LNCaP clone FGC (cell line): ENCODE data around the gene FYN.

Source experiments
- DNase-seq: peaks from one replicate; pipeline ENCODE4 v3.0.0-alpha.2; 2011; ENCODE audit warnings: low read depth
- H3K4me3 ChIP-seq: 2 replicates; pipeline ENCODE4 v1.5.1; 2011; ENCODE audit warnings: mild to moderate bottlenecking, low read depth, low read length, control low read depth
- TF ChIP-seq, protein P1 (sequence below): IDR thresholded peaks from 2 replicates; pipeline ENCODE4 v1.5.1; 2012; ENCODE audit warnings: mild to moderate bottlenecking; ENCODE audit not compliant: control insufficient read depth, insufficient read depth; ENCODE audit errors: extremely low read depth

Gene FYN

DNA sequence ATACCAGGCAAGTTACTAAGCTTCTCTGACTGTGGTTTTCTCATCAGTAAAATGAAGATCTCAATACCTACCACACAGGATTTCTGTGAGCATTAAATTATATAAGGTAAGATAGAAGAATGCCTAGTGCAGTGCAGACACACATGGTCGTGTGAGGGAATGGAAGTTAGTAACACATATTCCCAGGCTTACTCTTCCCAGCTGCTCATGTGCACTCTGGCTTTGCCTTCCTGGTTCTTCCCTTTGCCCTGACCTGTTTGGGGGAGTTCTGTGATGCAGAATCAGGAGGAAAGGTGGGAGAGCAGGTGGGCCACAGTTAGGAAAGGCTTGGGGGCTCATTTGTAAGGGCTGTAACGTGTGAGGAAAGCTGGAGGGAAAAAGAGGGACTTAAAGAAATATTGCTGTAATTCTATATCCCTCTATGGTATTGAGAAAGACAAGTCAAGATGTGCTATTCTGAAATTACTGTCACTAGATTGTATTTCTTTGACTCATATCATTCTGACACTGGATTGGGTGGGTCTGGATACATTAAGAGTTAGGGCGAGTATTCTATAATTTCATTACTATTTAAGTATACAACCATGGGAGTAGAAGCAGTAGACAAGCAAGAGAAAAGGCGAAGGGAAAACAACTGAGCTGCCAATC lies 47.7 kb downstream of the FYN start:
- no peak overlapping the region for H3K4me3 ChIP-seq
- TF ChIP-seq, protein P1, sequence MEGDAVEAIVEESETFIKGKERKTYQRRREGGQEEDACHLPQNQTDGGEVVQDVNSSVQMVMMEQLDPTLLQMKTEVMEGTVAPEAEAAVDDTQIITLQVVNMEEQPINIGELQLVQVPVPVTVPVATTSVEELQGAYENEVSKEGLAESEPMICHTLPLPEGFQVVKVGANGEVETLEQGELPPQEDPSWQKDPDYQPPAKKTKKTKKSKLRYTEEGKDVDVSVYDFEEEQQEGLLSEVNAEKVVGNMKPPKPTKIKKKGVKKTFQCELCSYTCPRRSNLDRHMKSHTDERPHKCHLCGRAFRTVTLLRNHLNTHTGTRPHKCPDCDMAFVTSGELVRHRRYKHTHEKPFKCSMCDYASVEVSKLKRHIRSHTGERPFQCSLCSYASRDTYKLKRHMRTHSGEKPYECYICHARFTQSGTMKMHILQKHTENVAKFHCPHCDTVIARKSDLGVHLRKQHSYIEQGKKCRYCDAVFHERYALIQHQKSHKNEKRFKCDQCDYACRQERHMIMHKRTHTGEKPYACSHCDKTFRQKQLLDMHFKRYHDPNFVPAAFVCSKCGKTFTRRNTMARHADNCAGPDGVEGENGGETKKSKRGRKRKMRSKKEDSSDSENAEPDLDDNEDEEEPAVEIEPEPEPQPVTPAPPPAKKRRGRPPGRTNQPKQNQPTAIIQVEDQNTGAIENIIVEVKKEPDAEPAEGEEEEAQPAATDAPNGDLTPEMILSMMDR = no peak
- no peak for DNase-seq

DNA sequence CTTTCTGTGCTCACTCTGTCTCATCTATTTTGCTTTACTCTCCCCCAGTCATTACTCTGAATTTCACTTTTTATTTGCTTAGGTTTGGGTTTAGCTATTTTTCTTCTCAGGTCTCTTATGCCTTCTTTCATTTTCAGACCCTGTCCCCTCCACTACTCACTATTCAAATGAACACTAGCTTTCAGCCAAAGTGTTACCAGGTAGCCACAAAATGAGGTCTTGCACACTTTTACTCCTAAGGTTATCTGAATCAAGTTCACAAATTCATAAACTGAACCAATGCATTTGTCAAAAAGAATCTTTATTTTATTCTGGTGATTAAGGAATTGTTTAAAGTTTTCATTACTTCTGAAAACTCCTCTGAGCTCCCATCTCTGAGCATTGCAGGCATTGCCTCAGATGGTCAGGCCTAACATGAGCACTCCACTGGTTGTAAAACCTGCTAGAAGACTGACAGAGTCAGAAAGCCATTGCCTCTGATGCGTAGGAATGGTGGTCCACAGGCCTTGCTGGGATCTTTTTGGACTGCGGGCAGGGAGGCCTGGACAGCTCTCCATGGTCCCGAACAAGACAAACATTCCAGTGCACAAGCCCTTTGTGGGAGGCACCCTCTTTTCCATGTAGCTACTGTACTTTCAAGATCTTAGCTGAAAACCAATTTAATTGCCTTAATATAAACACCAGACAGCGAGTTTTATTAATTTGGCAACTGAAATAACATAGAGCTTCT lies 48.5 kb downstream of the FYN start:
- no peak overlapping the region for H3K4me3 ChIP-seq
- TF ChIP-seq, protein P1 = no peak
- DNase-seq = no peak

DNA sequence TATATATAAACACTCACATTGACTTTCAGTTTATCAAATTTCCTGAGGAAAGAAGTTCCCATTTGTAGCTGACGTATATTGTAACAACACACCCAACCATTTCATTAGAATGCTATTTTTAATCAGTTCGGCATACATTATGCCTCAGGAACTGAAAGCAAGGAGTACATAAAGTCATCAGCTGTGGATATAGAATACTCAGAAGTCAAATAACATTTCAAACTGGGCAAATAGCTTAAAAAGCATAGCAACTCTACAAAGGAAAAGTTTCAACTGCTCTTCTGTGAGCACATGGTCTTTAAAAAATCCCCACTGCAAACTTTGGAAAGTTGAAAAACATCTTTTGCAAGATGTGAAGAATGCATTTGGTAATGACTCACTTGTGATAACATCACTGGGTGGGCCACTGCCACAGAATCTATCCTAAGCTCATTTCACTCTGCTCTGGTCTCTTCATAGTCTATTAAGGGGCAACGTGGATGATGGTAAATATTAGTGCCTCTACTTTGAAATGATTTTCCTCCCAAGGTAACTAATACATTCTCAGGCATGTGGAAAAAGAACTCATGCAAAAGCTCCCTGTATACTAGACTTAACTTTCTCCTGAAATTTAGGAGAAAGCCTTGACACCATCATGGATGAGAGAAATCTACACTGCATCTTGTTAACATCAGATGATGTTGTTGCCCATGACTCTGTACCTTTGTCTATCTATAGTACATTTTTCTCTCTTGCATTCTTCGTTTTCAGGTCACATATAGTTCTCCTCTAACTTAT lies 49.2 kb downstream of the FYN start:
- no peak overlapping the region for H3K4me3 ChIP-seq
- TF ChIP-seq, protein P1 = no peak
- DNase-seq = no peak

DNA sequence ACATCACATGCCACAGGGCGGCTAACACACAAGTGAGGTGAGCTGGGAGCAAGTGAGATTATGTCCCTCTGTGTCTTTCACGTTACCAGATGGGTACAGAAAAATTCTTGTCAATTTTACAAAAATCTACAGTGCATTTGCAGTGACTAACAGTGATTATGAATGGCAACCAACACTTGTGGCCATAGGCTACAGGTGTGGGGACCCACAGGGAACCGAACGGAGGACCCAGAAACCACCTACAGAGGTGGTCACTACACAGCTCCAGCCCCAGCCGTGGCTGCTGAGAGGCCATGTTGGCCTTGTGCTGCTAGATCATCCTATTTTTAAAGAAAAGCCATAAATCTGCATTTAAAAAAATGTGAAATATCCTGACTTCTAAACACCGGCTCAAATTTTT lies 50.2 kb downstream of the FYN start:
- TF ChIP-seq, protein P1 = no peak
- no peak overlapping the region for H3K4me3 ChIP-seq
- DNase-seq = no peak

DNA sequence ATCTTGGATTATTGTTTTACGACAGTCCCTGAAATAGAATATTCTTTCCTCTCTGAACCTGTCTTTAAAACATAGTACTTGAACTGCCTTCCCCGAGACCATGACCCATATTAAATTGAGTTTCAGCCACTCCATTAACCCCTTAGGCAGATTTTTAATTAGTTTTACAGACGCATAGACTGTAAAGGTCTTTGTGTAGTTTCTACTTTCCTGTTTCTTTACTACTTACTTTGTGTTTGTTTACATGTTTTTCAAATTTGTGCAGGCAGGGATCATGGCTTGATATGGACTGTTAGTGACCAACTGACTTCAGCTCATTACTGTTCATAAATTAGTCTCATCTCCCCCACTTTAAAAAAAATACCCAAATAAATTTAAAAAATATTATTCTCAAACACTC lies 53.8 kb downstream of the FYN start:
- DNase-seq = no peak
- no peak overlapping the region for H3K4me3 ChIP-seq
- TF ChIP-seq, protein P1 = no peak

DNA sequence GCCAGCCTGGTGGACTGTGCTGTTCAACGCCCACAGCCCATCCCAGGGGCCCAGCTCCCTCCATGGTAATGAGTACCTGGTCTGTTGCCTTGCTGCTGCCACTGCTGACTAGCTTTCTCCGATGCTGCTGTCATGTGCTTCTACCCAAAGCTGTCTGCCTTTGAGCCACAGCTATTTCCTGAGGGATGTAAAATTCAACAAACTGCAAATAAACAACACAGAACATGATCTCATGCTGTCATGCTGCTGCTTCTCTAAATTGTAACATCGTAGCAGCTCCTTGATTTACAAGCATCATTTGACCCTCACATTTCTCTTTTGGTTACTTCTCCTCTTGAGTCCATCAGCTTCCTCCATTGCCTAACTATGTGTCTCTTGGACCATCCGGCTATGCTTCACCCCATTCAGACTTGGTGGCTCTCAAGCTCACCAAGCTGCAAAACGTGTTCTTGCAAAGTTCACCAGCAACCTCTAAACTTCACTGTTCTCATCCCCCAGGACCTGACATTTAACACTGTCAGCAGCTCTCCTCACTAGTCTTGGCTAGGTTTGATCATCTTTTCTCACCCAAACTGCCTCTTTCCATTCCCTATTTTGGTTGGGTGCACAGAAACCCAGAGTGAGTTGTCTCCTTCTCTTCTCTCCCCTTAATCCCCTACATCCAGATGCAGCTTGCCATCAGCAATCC lies 54.6 kb downstream of the FYN start:
- DNase-seq = no peak
- H3K4me3 ChIP-seq = no peak overlapping the region
- TF ChIP-seq, protein P1 = no peak
